Mammary epithelial cell (primary cell): ENCODE data around the gene SRC.

Experiments
- CTCF ChIP-seq, 2 donors: IDR thresholded peaks in 1 of 2; conservative IDR thresholded peaks in 1 of 2; 2 replicates each; pipeline ENCODE4 v1.5.1; 2011 to 2012; ENCODE audit warnings: inconsistent platforms in 2 of 2, low read length in 2 of 2, mild to moderate bottlenecking in 2 of 2, control low read depth in 1 of 2, low read depth in 1 of 2; ENCODE audit not compliant: insufficient read depth in 1 of 2; ENCODE audit errors: extremely low read depth in 1 of 2
- EZH2 ChIP-seq: IDR thresholded peaks from 2 replicates; pipeline ENCODE4 v1.6.1; 2012; ENCODE audit warnings: low read length, inconsistent platforms, borderline replicate concordance

GRCh38 chr20:37430044-37430443 is 84.1 kb downstream of the SRC start:
- no peak for TF ChIP-seq CTCF (conservative IDR thresholded peaks at IDR 0.05 in 1 of 2, IDR thresholded peaks at IDR 0.05 in 1 of 2; ENCODE audit: extremely low read depth in 1 of 2, insufficient read depth in 1 of 2, low read depth in 1 of 2, low read length in 2 of 2)
- TF ChIP-seq EZH2 = no peak
